ENCODE data around the gene CIDEC.
"Not testable (repeated sequence)": the region's sequence is repeated elsewhere in the genome, so short reads cannot be mapped to it uniquely, and the experiment has no call there.

The CIDEC gene

DNA sequence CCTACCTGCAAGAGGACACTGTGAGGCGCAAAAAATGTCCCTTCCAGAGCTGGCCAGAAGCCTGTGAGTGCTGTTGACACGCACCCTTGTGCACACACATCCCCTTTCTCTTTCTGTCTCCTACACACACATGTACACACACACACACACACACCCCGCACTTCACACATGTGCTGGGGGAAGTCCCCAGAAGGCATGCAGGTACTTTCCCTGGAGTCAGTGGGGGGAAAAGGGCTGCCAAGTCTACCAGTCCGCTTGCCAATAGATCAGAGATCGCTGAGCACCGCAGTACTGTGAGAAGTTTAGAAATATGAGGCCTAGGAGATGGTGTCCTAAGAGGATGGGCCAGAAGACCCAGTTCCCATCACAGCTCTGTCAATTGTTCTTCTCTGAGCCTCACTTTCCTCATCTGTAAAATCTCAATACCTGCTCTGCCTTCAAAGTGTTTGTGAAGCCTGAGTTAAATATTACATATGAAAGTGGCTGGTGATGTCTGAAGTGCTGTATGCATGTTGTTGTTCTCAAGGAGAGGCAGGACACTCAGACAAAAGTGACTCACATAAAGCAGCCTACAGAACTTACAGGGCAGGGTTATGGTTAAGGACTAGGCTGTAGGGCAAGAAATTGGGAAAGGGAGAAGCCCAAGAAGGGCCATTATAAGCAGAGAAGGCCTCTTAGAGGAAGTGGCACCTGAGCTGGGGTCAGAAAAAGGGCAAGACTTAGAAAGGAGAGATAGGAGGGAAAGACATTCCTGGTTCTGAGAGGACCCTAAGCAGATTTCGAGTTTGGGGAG is 29.4 kb upstream of the CIDEC start:
- TF ChIP-seq, protein P1, sequence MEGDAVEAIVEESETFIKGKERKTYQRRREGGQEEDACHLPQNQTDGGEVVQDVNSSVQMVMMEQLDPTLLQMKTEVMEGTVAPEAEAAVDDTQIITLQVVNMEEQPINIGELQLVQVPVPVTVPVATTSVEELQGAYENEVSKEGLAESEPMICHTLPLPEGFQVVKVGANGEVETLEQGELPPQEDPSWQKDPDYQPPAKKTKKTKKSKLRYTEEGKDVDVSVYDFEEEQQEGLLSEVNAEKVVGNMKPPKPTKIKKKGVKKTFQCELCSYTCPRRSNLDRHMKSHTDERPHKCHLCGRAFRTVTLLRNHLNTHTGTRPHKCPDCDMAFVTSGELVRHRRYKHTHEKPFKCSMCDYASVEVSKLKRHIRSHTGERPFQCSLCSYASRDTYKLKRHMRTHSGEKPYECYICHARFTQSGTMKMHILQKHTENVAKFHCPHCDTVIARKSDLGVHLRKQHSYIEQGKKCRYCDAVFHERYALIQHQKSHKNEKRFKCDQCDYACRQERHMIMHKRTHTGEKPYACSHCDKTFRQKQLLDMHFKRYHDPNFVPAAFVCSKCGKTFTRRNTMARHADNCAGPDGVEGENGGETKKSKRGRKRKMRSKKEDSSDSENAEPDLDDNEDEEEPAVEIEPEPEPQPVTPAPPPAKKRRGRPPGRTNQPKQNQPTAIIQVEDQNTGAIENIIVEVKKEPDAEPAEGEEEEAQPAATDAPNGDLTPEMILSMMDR (IDR thresholded peaks at IDR 0.05; ENCODE audit: low read depth, low read length), result no peak
- no peak for DNase-seq (ENCODE audit: extremely low read depth, low read depth)

DNA sequence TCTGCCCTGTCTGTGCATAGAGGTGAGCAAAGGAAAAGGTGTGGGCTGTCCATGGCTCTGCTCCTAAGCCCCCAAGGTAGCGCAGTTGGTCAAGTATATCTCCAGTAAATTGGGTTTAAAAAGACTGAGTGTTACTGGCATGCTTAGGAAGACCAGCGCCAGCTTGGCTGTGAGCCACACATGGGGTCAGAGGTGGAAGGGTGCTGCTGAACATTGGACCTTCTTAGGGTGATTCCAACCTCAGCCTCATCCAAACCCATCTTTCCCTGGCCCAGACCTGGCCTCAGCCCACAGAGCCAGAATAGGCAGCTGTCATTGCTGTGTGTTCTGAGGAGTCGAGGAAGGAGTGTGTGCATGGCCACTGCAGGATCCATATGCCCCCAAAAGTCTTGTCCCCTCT is 28.2 kb upstream of the CIDEC start:
- DNase-seq (ENCODE audit: extremely low read depth, low read depth), result no peak
- TF ChIP-seq, protein P1 (IDR thresholded peaks at IDR 0.05; ENCODE audit: low read depth, low read length), result no peak

DNA sequence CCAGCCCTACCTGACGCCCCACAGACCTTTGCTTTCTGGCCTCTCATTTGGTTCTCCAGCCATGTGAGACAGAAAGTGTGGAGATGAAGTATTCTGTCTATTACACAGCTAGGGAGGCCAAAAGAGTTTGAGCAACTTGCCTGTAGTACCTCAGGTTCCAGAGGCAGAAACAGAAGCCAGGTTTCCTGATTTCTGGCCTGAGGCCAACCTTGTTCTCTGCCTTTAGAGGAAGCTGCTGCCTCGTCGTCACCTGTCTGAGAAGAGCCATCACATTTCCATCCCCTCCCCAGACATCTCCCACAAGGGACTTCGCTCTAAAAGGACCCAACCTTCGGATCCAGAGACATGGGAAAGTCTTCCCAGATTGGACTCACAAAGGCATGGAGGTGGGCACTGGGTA is 26.4 kb upstream of the CIDEC start:
- TF ChIP-seq, protein P1 (IDR thresholded peaks at IDR 0.05; ENCODE audit: low read depth, low read length), result no peak
- no peak for DNase-seq (ENCODE audit: extremely low read depth, low read depth)

DNA sequence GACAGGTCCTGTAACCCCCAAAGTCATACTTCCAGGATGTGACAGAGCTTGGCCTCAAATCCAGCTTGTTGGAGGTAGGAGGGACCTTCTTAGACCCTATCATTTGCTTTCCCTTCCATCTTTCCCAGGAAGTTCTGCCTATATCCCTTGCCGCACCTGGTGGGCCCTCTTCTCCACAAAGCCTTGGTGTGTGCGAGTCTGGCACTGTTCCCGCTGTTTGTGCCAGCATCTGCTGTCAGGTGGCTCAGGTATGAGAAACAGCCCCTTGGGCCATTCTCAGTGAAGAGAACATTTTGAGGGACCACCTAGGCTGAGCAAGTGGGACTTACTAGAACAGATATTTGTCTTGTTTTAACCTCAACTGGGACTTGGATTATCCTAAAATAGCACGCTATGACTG is 23.9 kb upstream of the CIDEC start:
- TF ChIP-seq, protein P1 (IDR thresholded peaks at IDR 0.05; ENCODE audit: low read depth, low read length), result no peak
- no peak for DNase-seq (ENCODE audit: extremely low read depth, low read depth)

DNA sequence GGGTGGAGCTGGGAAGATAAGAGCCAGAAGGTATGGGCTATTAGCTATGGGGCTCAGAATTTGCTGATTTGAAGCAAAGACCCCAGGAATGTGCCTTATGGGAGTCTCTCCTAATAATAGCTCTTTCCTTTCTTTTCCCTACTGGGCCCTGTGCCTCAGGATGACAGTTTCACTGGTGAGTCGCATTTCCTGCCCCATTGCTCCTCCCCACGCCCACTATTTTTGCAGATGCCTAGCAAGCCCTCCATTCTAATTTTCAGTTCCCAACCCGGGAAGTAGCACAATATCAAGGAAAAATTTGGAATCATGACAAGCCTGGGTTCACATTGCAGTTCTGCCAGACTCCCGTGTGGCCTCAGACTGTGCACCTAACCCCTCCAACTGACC is 23.2 kb upstream of the CIDEC start:
- no peak for DNase-seq (ENCODE audit: extremely low read depth, low read depth)
- TF ChIP-seq, protein P1 (IDR thresholded peaks at IDR 0.05; ENCODE audit: low read depth, low read length), result no peak

DNA sequence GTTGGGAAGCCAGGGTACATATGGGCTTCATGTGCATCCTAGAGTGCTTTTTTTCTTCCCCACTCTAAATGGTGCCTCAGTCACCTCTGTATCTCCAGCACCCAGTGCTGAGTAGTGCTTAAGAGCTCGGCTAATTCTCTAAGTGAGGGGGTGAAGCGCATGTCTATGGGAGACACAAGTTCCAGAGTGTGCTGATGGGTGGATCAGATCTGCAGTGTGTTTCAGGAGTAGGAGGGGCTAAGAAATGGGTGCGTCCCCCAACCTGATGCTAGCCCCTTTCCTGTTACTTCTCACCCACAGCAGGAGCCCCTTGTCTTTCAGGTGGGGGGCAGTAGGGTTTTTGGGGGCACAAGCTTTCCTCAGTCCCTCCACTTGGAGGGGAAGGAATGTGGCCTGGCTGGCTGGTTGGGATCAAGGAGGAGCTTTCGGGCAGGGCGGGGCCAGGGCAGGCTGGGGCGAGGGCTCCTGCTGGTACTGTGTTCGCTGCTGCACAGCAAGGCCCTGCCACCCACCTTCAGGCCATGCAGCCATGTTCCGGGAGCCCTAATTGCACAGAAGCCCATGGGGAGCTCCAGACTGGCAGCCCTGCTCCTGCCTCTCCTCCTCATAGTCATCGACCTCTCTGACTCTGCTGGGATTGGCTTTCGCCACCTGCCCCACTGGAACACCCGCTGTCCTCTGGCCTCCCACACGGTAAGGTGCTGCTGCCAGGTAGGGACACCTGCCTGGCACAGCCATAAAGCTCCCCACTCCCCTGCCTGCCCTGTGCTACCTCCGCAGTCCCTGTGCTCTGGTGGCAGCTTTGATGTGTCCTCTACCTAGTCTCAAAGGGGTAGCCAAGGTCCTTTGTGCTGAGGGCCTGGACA is 22.6 kb upstream of the CIDEC start, which contains the start of gene IL17RE:
Gene IL17RE (plus strand): TSS at position 477 of the 866 bp plus-strand sequence. CDS start 85 bp downstream, at position 562.
- TF ChIP-seq, protein P1 (IDR thresholded peaks at IDR 0.05; ENCODE audit: low read depth, low read length), result no peak
- DNase-seq (ENCODE audit: extremely low read depth, low read depth), result no peak

DNA sequence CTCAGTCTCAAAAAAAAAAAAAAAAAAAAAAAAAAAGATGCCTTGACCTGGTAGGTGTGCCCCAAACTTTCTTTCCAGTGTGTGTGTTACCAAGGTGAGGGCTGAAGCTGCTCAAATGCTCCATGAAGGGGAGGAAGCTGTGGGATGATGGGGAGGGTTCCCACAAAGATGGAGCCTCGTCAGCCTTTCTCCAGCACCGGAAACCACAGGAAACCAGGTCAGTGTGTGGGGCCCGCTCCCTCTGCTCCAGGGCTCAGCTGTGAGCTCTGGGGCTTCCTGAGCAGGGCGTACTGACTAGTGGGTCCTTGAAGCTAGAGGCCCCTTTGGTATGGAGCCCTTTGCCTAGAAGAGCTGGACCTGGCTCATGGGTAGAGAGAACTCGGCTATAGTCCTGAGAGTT is 21.9 kb upstream of the CIDEC start:
- DNase-seq (ENCODE audit: extremely low read depth, low read depth), result no peak
- TF ChIP-seq, protein P1 (IDR thresholded peaks at IDR 0.05; ENCODE audit: low read depth, low read length), result no peak

DNA sequence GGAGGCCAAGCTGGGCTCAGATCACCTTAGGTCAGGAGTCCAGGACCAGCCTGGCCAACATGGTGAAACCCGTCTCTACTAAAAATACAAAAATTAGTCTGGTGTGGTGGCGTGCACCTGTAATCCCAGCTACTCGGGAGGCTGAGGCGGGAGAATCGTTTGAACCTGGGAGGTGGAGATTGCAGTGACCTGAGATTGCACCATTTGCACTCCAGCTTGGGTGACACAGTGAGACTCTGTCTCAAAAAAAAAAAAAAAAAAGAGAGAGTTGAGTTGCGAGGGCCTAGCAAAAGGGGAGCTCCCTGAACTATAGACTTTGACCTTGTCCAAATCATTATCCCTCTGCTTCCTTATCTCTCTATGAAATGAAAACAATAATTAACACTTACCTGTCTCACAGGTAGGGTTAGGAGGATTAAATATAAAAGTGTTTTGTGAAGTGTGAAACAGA is 20.9 kb upstream of the CIDEC start:
- not testable (repeated sequence) for DNase-seq (ENCODE audit: extremely low read depth, low read depth)
